GM18499 (cell line): ENCODE measurements around the gene ADARB1.

Experiments used
- ATAC-seq: cut with Tn5 transposase; IDR thresholded peaks from one replicate; pipeline ENCODE4 v1.9.1; 2021; ENCODE audit warnings: moderate number of reproducible peaks; ENCODE audit not compliant: insufficient read depth, unreplicated experiment

ADARB1 gene

GRCh38 chr21:45257673-45258341 is 183.4 kb downstream of the ADARB1 start:
- no peak for ATAC-seq

- no peak for ATAC-seq
These were observed 184.1 kb downstream of the ADARB1 start for GRCh38 chr21:45258466-45258865.

GRCh38 chr21:45259206-45259840 is 184.9 kb downstream of the ADARB1 start:
- ATAC-seq = no peak

- ATAC-seq = no peak
These were observed 185.9 kb downstream of the ADARB1 start for GRCh38 chr21:45260191-45260825.

GRCh38 chr21:45261093-45261492 is 186.7 kb downstream of the ADARB1 start:
- ATAC-seq = no peak

- ATAC-seq = no peak
These were observed 187.7 kb downstream of the ADARB1 start for GRCh38 chr21:45262041-45262581.

DNA sequence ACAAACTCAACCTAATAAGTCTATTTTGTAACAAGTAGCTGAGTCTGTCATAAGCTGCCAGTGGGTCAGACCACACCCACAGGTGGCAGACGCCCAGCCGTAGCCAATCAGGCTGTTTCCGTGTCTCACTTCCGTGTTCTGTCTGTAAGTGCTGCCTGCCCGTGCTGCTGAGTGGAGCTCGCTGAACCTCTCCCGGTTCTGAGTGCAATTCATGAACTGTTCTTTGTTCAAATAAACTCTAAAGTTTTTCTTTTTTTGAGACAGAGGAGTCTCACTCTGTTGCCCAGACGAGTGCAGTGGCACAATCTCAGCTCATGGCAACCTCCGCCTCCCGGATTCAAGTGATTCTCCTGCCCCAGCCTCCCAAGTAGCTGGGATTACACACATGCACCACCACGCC is 188.2 kb downstream of the ADARB1 start:
- no peak for ATAC-seq

DNA sequence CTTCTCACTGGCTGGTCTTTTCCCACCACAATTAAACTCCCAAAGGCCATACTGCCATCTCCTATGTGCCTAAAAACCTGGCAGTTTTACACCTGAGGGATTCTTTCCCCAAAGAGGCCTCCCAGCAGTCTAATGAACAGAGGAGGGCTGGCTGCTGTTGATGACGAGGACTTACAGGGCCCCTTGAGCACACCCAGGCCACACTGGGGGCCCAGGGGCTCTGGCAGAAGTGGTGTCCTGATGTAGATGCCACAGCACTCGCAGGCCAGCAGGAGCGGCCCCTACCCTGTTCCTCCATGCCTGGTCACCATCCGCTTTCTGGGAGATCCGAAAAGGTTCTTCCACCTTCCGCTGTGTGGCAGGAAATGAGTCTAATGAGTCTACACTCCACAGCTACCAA is 189.2 kb downstream of the ADARB1 start:
- ATAC-seq = no peak

GRCh38 chr21:45264146-45264911 is 189.9 kb downstream of the ADARB1 start:
- ATAC-seq = no peak

GRCh38 chr21:45264912-45265515 is 190.6 kb downstream of the ADARB1 start:
- no peak for ATAC-seq

- no peak for ATAC-seq
These were observed 191.5 kb downstream of the ADARB1 start for GRCh38 chr21:45265721-45266517.

GRCh38 chr21:45266518-45267389 is 192.4 kb downstream of the ADARB1 start:
- ATAC-seq = no peak

DNA sequence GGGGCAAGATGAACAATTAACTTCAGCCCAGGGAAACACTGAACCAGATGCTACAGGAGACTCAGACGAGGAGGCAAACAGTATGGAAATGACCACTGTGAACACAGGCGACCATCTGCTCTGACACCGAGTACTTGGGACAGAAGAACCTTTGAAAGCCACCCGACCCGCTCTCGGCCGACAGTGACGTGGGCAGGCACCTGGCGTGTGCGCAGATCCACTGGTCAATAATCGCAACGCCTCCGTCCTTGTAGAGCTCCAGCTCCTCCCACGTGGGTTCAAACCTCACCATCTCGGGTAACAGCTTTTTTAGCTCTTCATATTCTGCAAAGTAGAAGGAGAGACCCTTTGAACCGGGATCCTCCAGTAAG is 193.0 kb downstream of the ADARB1 start:
- no peak for ATAC-seq

- no peak for ATAC-seq
These were observed 195.5 kb downstream of the ADARB1 start for GRCh38 chr21:45269861-45270260.

GRCh38 chr21:45270306-45270821 is 196.0 kb downstream of the ADARB1 start:
- ATAC-seq = no peak
